HepG2 (cell line): ENCODE results near the gene ARL15. TPM values are rescaled to one million over a fixed set of nuclear protein-coding genes. Genes with fewer than 3 reads are reported as not detected.

ENCODE experiments used
- JUND ChIP-seq: sonication (generic); formaldehyde crosslinking; IDR thresholded peaks from 2 replicates; pipeline ENCODE4 v1.8.0; 2022; ENCODE audit warnings: mild to moderate bottlenecking, missing genetic modification reagents
- MBNL3 ChIP-seq: fragments of 250-450 bp; sonication (Bioruptor Pico); conservative IDR thresholded peaks from 2 replicates; pipeline ENCODE4 v1.8.0; 2022; ENCODE audit warnings: mild to moderate bottlenecking, inconsistent platforms
- POLR2A ChIP-seq, 2 experiments: IDR thresholded peaks; 2 replicates each; pipeline ENCODE4 v1.6.1; 2011; ENCODE audit warnings: low read depth in 2 of 2, low read length in 2 of 2, mild to moderate bottlenecking in 1 of 2, moderate library complexity in 1 of 2; ENCODE audit not compliant: insufficient read depth in 1 of 2
- RCOR2 ChIP-seq: IDR thresholded peaks from 2 replicates; pipeline ENCODE4 v1.6.1; 2016; ENCODE audit warnings: missing biosample characterization, missing genetic modification reagents
- SYNCRIP ChIP-seq: fragments of 200-400 bp; formaldehyde crosslinking; IDR thresholded peaks from 2 replicates; pipeline ENCODE4 v1.6.1; 2018; ENCODE audit warnings: mild to moderate bottlenecking, low read depth, low read length; ENCODE audit not compliant: insufficient read depth
- ZNF17 ChIP-seq: sonication (generic); formaldehyde crosslinking; IDR thresholded peaks from 2 replicates; pipeline ENCODE4 v1.5.0; 2020; ENCODE audit warnings: mild to moderate bottlenecking, missing genetic modification reagents
- ZNF296 ChIP-seq: sonication (generic); formaldehyde crosslinking; conservative IDR thresholded peaks from 2 replicates; pipeline ENCODE4 v1.5.0; 2020; ENCODE audit warnings: mild to moderate bottlenecking, missing genetic modification reagents
- ZNF616 ChIP-seq: sonication (generic); formaldehyde crosslinking; IDR thresholded peaks from 2 replicates; pipeline ENCODE4 v1.5.0; 2020; ENCODE audit warnings: low read depth, mild to moderate bottlenecking, missing genetic modification reagents
- ZNF839 ChIP-seq: sonication (generic); formaldehyde crosslinking; IDR thresholded peaks from 2 replicates; pipeline ENCODE4 v1.4.0; 2020; ENCODE audit warnings: missing genetic modification reagents, mild to moderate bottlenecking, borderline replicate concordance
- polyA plus RNA-seq, 8 experiments: library from polyadenylated mRNA; depleted of rRNA in 3 of 8; stranded (reverse) in 7 of 8; unstranded in 1 of 8; fragments of >200 nt; fragmentation: Illumina TruSeq in 4 of 8; extraction: Trizol in 4 of 8; gene quantifications; 2 replicates each; pipeline versions ENCODE4 v1.2.1 to v1.2.3, GENCODE V29; 2011 to 2016; ENCODE audit warnings: low read depth in 4 of 8, missing spikeins in 1 of 8, mixed read lengths in 1 of 8; ENCODE audit not compliant: insufficient read depth in 1 of 8
- total RNA-seq, 5 experiments: library from RNA; depleted of rRNA; stranded (reverse); fragments of >200 nt; fragmentation: Illumina TruSeq; extraction: Trizol; gene quantifications; 2 replicates each; pipeline ENCODE4 v1.2.3, GENCODE V29; 2016; ENCODE audit warnings: low read depth in 1 of 5
- TF ChIP-seq, protein P1 (sequence below), 2 experiments: sonication (generic) in 1 of 2; formaldehyde crosslinking in 1 of 2; IDR thresholded peaks; 2 replicates each; pipeline versions ENCODE4 v1.6.1 to v1.9.0; 2014 to 2022; ENCODE audit warnings: antibody characterized with exemption in 1 of 2, borderline replicate concordance in 1 of 2, inconsistent platforms in 1 of 2, low read depth in 1 of 2, missing genetic modification reagents in 1 of 2
- TF ChIP-seq, protein P2 (sequence below): sonication (generic); formaldehyde crosslinking; IDR thresholded peaks from 2 replicates; pipeline ENCODE4 v1.4.0; 2020; ENCODE audit warnings: missing genetic modification reagents, borderline replicate concordance

The ARL15 gene
- total and polyA plus RNA-seq, 2 of the 13 experiments (the other 11 are each of a cell fraction or from before 2014, with no cell fraction given): 2.5 to 7.7 TPM

DNA sequence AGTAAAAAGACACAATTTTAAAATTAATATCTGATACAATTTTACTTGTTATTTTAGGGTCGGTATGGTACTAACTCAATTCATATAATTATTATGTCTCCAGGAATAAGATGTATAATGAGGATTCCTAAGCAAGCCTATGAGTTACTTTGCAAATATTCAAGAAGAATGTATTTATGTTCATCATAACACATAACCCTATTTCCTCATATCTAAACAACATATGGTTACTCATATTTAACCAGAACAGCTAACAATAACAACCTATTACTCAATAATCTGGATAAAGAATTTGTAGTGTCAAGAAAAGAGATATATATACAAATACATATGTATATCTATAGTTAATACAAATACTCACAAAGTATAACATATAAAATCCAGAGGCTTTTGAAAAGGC, 285.9 kb downstream of the ARL15 start (continued):
- TF ChIP-seq, protein P1, sequence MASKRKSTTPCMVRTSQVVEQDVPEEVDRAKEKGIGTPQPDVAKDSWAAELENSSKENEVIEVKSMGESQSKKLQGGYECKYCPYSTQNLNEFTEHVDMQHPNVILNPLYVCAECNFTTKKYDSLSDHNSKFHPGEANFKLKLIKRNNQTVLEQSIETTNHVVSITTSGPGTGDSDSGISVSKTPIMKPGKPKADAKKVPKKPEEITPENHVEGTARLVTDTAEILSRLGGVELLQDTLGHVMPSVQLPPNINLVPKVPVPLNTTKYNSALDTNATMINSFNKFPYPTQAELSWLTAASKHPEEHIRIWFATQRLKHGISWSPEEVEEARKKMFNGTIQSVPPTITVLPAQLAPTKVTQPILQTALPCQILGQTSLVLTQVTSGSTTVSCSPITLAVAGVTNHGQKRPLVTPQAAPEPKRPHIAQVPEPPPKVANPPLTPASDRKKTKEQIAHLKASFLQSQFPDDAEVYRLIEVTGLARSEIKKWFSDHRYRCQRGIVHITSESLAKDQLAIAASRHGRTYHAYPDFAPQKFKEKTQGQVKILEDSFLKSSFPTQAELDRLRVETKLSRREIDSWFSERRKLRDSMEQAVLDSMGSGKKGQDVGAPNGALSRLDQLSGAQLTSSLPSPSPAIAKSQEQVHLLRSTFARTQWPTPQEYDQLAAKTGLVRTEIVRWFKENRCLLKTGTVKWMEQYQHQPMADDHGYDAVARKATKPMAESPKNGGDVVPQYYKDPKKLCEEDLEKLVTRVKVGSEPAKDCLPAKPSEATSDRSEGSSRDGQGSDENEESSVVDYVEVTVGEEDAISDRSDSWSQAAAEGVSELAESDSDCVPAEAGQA (IDR thresholded peaks at IDR 0.05; ENCODE audit: low read depth): no peak
- TF ChIP-seq, protein P1 (CRISPR knock-in tag; IDR thresholded peaks at IDR 0.05; ENCODE audit: borderline replicate concordance): no peak
- TF ChIP-seq ZNF616 (CRISPR knock-in tag): no peak
- TF ChIP-seq, protein P2, sequence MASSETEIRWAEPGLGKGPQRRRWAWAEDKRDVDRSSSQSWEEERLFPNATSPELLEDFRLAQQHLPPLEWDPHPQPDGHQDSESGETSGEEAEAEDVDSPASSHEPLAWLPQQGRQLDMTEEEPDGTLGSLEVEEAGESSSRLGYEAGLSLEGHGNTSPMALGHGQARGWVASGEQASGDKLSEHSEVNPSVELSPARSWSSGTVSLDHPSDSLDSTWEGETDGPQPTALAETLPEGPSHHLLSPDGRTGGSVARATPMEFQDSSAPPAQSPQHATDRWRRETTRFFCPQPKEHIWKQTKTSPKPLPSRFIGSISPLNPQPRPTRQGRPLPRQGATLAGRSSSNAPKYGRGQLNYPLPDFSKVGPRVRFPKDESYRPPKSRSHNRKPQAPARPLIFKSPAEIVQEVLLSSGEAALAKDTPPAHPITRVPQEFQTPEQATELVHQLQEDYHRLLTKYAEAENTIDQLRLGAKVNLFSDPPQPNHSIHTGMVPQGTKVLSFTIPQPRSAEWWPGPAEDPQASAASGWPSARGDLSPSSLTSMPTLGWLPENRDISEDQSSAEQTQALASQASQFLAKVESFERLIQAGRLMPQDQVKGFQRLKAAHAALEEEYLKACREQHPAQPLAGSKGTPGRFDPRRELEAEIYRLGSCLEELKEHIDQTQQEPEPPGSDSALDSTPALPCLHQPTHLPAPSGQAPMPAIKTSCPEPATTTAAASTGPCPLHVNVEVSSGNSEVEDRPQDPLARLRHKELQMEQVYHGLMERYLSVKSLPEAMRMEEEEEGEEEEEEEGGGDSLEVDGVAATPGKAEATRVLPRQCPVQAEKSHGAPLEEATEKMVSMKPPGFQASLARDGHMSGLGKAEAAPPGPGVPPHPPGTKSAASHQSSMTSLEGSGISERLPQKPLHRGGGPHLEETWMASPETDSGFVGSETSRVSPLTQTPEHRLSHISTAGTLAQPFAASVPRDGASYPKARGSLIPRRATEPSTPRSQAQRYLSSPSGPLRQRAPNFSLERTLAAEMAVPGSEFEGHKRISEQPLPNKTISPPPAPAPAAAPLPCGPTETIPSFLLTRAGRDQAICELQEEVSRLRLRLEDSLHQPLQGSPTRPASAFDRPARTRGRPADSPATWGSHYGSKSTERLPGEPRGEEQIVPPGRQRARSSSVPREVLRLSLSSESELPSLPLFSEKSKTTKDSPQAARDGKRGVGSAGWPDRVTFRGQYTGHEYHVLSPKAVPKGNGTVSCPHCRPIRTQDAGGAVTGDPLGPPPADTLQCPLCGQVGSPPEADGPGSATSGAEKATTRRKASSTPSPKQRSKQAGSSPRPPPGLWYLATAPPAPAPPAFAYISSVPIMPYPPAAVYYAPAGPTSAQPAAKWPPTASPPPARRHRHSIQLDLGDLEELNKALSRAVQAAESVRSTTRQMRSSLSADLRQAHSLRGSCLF: no peak
- no peak for TF ChIP-seq RCOR2 (CRISPR knock-in tag)
- TF ChIP-seq JUND (CRISPR knock-in tag): no peak
- TF ChIP-seq SYNCRIP: no peak
- TF ChIP-seq ZNF839 (CRISPR knock-in tag): no peak
- TF ChIP-seq ZNF296 (CRISPR knock-in tag): no peak
- no peak for TF ChIP-seq ZNF17 (CRISPR knock-in tag)
- no peak for TF ChIP-seq POLR2A (IDR thresholded peaks at IDR 0.05; ENCODE audit: insufficient read depth in 1 of 2, low read depth in 2 of 2, low read length in 2 of 2)
- no peak for TF ChIP-seq MBNL3 (CRISPR knock-in tag)
